ENCODE data around the gene ABCC3.

The ABCC3 gene

GRCh38 chr17:50626037-50626574, 8.6 kb upstream of the ABCC3 start:
- DNase-seq (ENCODE audit: low spot score) = peak; percentile 76
- H3K23ac ChIP-seq (ENCODE audit: low read depth, low read length, poor library complexity) = peak overlapping the region; percentile 23
- H3K4me1 ChIP-seq (ENCODE audit: control insufficient read depth in 2 of 2, insufficient read depth in 1 of 2, low read depth in 1 of 2, low read length in 2 of 2) = peaks cover 28 to 42% of the 10 kb centered on the region in 2 donors
- no peak overlapping the region for H4K91ac ChIP-seq (ENCODE audit: low read depth, low read length, poor library complexity)
- H3K36me3 ChIP-seq (replicated peaks in 1 of 2; ENCODE audit: control insufficient read depth in 2 of 2, insufficient read depth in 2 of 2, low read length in 2 of 2) = no peaks in the 10 kb centered on the region
- H2AK5ac ChIP-seq (ENCODE audit: low read depth, low read length) = peak overlapping the region; percentile 78
- H2BK12ac ChIP-seq (ENCODE audit: low read length) = no peak overlapping the region
- no CpG with 5 or more reads among the region's 19 CpGs for WGBS, 2 donors (ENCODE audit: extremely low coverage in 2 of 2, insufficient read length in 2 of 2, insufficient replicate concordance in 1 of 2)
- H4K8ac ChIP-seq (ENCODE audit: low read depth, low read length) = no peak overlapping the region
- no peaks in the 10 kb centered on the region for H3K79me1 ChIP-seq (ENCODE audit: low read depth, low read length)
- no peak overlapping the region for H3K27ac ChIP-seq (replicated peaks; ENCODE audit: low read length)
- peaks cover 0 to 28% (median 4%) of the 10 kb centered on the region in 3 experiments for H3K27me3 ChIP-seq (ENCODE audit: control insufficient read depth in 3 of 3, insufficient read depth in 3 of 3, low read depth in 1 of 3, low read length in 3 of 3)
- H3K4me2 ChIP-seq (ENCODE audit: insufficient read depth, low read length, poor library complexity, severe bottlenecking) = no peak overlapping the region
- H2AFZ ChIP-seq (ENCODE audit: low read length) = peak overlapping the region; percentile 65
- peak overlapping the region; percentile 2 for H2BK5ac ChIP-seq (ENCODE audit: low read length)
- H2BK15ac ChIP-seq (ENCODE audit: low read length) = peak overlapping the region; percentile 5
- H3K9ac ChIP-seq (ENCODE audit: low read depth, low read length, poor library complexity) = peak overlapping the region; percentile 12
- H3K18ac ChIP-seq (ENCODE audit: low read length) = peak overlapping the region; percentile 52
- H3K14ac ChIP-seq (ENCODE audit: low read length) = peak overlapping the region; percentile 86
- peak overlapping the region; percentile 35 for H2BK120ac ChIP-seq (ENCODE audit: low read depth, low read length)
- no peaks in the 10 kb centered on the region for H3K9me3 ChIP-seq (replicated peaks in 1 of 2; ENCODE audit: control insufficient read depth in 2 of 2, insufficient read depth in 1 of 2, low read depth in 1 of 2, low read length in 2 of 2)
- no peak overlapping the region for H3K4ac ChIP-seq (ENCODE audit: low read length)
- no peak overlapping the region for H3K4me3 ChIP-seq (ENCODE audit: low read length in 2 of 2)

DNA sequence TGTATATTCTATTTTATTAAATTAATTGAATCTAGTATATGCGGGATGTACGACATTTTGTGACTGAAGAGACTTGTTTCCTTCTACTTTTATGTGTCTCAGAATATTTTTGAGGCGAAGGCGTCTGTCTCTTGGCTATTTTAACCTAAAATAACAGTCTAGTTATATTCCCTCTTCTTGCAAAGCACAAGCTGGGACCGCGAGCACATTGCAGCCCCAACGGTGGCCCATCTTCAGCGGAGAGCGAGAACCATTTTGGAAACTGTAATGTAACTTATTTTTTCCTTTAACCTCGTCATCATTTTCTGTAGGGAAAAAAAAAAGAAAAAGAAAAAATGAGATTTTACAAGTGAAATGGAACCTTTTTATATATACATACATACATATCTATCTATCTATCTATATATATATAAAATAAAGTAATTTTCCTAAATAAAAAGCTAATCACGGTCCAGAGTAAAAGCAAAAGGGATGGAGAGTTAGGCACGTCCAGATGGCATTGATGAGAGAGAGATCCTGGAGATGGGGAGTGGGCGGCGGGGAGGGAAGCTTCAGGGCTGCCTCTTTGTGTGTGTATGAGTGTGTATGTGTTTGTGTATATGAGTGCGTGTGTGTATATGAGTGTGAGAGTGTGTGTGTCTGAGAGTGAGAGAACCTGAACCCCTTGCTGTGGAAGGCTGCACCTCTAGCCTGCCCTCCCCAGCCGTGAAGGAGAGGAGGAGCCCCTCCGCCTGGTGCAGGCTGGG, 7.5 kb upstream of the ABCC3 start:
- H2BK12ac ChIP-seq (ENCODE audit: low read length) = no peak overlapping the region
- H3K27me3 ChIP-seq (ENCODE audit: control insufficient read depth in 3 of 3, insufficient read depth in 3 of 3, low read depth in 1 of 3, low read length in 3 of 3) = peaks cover 0 to 39% (median 11%) of the 10 kb centered on the region in 3 experiments
- no peak overlapping the region for H3K18ac ChIP-seq (ENCODE audit: low read length)
- H2AK5ac ChIP-seq (ENCODE audit: low read depth, low read length) = no peak overlapping the region
- peak overlapping the region; percentile 30 for H2AFZ ChIP-seq (ENCODE audit: low read length)
- H3K23ac ChIP-seq (ENCODE audit: low read depth, low read length, poor library complexity) = no peak overlapping the region
- H3K9ac ChIP-seq (ENCODE audit: low read depth, low read length, poor library complexity) = no peak overlapping the region
- H2BK15ac ChIP-seq (ENCODE audit: low read length) = no peak overlapping the region
- no peaks in the 10 kb centered on the region for H3K79me1 ChIP-seq (ENCODE audit: low read depth, low read length)
- H2BK5ac ChIP-seq (ENCODE audit: low read length) = no peak overlapping the region
- H3K9me3 ChIP-seq (replicated peaks in 1 of 2; ENCODE audit: control insufficient read depth in 2 of 2, insufficient read depth in 1 of 2, low read depth in 1 of 2, low read length in 2 of 2) = no peaks in the 10 kb centered on the region
- H3K4me3 ChIP-seq (ENCODE audit: low read length in 2 of 2) = no peak overlapping the region
- no peak for DNase-seq (ENCODE audit: low spot score)
- H3K14ac ChIP-seq (ENCODE audit: low read length) = no peak overlapping the region
- H3K27ac ChIP-seq (replicated peaks; ENCODE audit: low read length) = no peak overlapping the region
- no peak overlapping the region for H2BK120ac ChIP-seq (ENCODE audit: low read depth, low read length)
- H3K4ac ChIP-seq (ENCODE audit: low read length) = no peak overlapping the region
- no peaks in the 10 kb centered on the region for H3K36me3 ChIP-seq (replicated peaks in 1 of 2; ENCODE audit: control insufficient read depth in 2 of 2, insufficient read depth in 2 of 2, low read length in 2 of 2)
- H4K8ac ChIP-seq (ENCODE audit: low read depth, low read length) = no peak overlapping the region
- H3K4me1 ChIP-seq (ENCODE audit: control insufficient read depth in 2 of 2, insufficient read depth in 1 of 2, low read depth in 1 of 2, low read length in 2 of 2) = peaks cover 23 to 33% of the 10 kb centered on the region in 2 donors
- H4K91ac ChIP-seq (ENCODE audit: low read depth, low read length, poor library complexity) = no peak overlapping the region
- WGBS, 2 donors (ENCODE audit: extremely low coverage in 2 of 2, insufficient read length in 2 of 2, insufficient replicate concordance in 1 of 2) = no CpG with 5 or more reads among the region's 17 CpGs
- no peak overlapping the region for H3K4me2 ChIP-seq (ENCODE audit: insufficient read depth, low read length, poor library complexity, severe bottlenecking)

DNA sequence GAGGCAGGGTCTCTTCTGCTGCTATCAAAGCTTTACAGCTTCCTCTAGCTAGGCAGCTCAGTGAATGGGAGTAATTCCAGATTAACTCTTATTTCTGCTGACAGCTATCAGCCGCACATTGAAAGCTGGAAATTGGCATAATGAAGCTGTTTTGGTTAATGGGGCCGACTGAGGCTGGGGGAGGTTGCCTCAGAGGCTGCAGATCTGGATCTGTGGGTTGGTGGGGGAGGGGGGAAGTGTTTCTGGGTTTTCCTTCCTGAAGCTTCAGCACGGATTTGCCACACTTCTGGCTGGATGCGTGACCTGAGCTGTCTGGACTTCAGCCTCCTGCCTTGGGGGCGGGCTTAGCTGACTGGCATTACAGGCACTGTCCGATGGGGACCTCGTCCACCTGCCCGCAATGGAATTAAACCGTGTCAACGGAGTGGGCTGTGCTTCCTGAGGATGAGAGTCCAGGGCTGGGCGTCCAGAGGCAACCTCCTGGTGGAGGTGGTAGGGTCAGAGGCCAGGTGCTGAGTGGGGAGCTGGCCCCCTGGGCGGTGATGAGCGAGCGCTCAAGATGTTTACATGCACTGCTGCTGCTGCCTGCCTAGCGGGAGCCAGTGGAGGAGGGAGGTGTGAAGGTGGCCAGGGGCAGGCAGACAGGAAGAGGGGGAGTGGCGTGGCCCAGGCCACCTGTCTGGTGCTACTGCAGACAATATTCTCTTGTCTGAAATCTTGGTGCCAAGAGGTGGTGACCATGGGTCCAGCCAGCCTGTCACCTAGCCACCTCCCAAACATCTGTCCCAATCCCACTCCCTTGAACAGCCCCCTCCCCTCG, 6.7 kb upstream of the ABCC3 start:
- Histone ChIP-seq H2BK5ac (ENCODE audit: low read length) (no peak overlapping the region), H3K4me3 (ENCODE audit: low read length in 2 of 2) (no peak overlapping the region), H2BK120ac (ENCODE audit: low read depth, low read length) (no peak overlapping the region), H3K14ac (ENCODE audit: low read length) (no peak overlapping the region), H3K9ac (ENCODE audit: low read depth, low read length, poor library complexity) (peak overlapping the region; percentile 87), H3K27ac (replicated peaks; ENCODE audit: low read length) (no peak overlapping the region), H3K4ac (ENCODE audit: low read length) (no peak overlapping the region), H3K23ac (ENCODE audit: low read depth, low read length, poor library complexity) (no peak overlapping the region), H2BK15ac (ENCODE audit: low read length) (peak overlapping the region; percentile 57), H3K36me3 (replicated peaks in 1 of 2; ENCODE audit: control insufficient read depth in 2 of 2, insufficient read depth in 2 of 2, low read length in 2 of 2) (no peaks in the 10 kb centered on the region), H3K27me3 (ENCODE audit: control insufficient read depth in 3 of 3, insufficient read depth in 3 of 3, low read depth in 1 of 3, low read length in 3 of 3) (peaks cover 0 to 47% (median 18%) of the 10 kb centered on the region in 3 experiments), H3K18ac (ENCODE audit: low read length) (peak overlapping the region; percentile 16), H2AFZ (ENCODE audit: low read length) (peak overlapping the region; percentile 30), H3K4me2 (ENCODE audit: insufficient read depth, low read length, poor library complexity, severe bottlenecking) (peak overlapping the region; percentile 54), H4K91ac (ENCODE audit: low read depth, low read length, poor library complexity) (no peak overlapping the region), H4K8ac (ENCODE audit: low read depth, low read length) (no peak overlapping the region), H3K4me1 (ENCODE audit: control insufficient read depth in 2 of 2, insufficient read depth in 1 of 2, low read depth in 1 of 2, low read length in 2 of 2) (peaks cover 23 to 27% of the 10 kb centered on the region in 2 donors), H2AK5ac (ENCODE audit: low read depth, low read length) (peak overlapping the region; percentile 53), H3K9me3 (replicated peaks in 1 of 2; ENCODE audit: control insufficient read depth in 2 of 2, insufficient read depth in 1 of 2, low read depth in 1 of 2, low read length in 2 of 2) (no peaks in the 10 kb centered on the region), H2BK12ac (ENCODE audit: low read length) (peak overlapping the region; percentile 33), H3K79me1 (ENCODE audit: low read depth, low read length) (no peaks in the 10 kb centered on the region)
- DNase-seq (ENCODE audit: low spot score) = no peak
- no CpG with 5 or more reads among the region's 17 CpGs for WGBS, 2 donors (ENCODE audit: extremely low coverage in 2 of 2, insufficient read length in 2 of 2, insufficient replicate concordance in 1 of 2)

- H3K4me3 ChIP-seq (ENCODE audit: low read length in 2 of 2) = no peak overlapping the region
- H3K9ac ChIP-seq (ENCODE audit: low read depth, low read length, poor library complexity) = no peak overlapping the region
- H2BK120ac ChIP-seq (ENCODE audit: low read depth, low read length) = no peak overlapping the region
- H4K91ac ChIP-seq (ENCODE audit: low read depth, low read length, poor library complexity) = no peak overlapping the region
- H2BK15ac ChIP-seq (ENCODE audit: low read length) = no peak overlapping the region
- no peak overlapping the region for H3K4me2 ChIP-seq (ENCODE audit: insufficient read depth, low read length, poor library complexity, severe bottlenecking)
- H3K4me1 ChIP-seq (ENCODE audit: control insufficient read depth in 2 of 2, insufficient read depth in 1 of 2, low read depth in 1 of 2, low read length in 2 of 2) = peaks cover 17 to 20% of the 10 kb centered on the region in 2 donors
- H2AK5ac ChIP-seq (ENCODE audit: low read depth, low read length) = peak overlapping the region; percentile 60
- no peak overlapping the region for H3K27ac ChIP-seq (replicated peaks; ENCODE audit: low read length)
- no peaks in the 10 kb centered on the region for H3K9me3 ChIP-seq (replicated peaks in 1 of 2; ENCODE audit: control insufficient read depth in 2 of 2, insufficient read depth in 1 of 2, low read depth in 1 of 2, low read length in 2 of 2)
- H3K4ac ChIP-seq (ENCODE audit: low read length) = no peak overlapping the region
- no peak overlapping the region for H3K23ac ChIP-seq (ENCODE audit: low read depth, low read length, poor library complexity)
- H2BK5ac ChIP-seq (ENCODE audit: low read length) = no peak overlapping the region
- H4K8ac ChIP-seq (ENCODE audit: low read depth, low read length) = no peak overlapping the region
- no peaks in the 10 kb centered on the region for H3K36me3 ChIP-seq (replicated peaks in 1 of 2; ENCODE audit: control insufficient read depth in 2 of 2, insufficient read depth in 2 of 2, low read length in 2 of 2)
- no CpG with 5 or more reads among the region's 6 CpGs for WGBS, 2 donors (ENCODE audit: extremely low coverage in 2 of 2, insufficient read length in 2 of 2, insufficient replicate concordance in 1 of 2)
- DNase-seq (ENCODE audit: low spot score) = no peak
- peaks cover 10 to 66% (median 37%) of the 10 kb centered on the region in 3 experiments for H3K27me3 ChIP-seq (ENCODE audit: control insufficient read depth in 3 of 3, insufficient read depth in 3 of 3, low read depth in 1 of 3, low read length in 3 of 3)
- no peak overlapping the region for H2AFZ ChIP-seq (ENCODE audit: low read length)
- no peak overlapping the region for H3K18ac ChIP-seq (ENCODE audit: low read length)
- H2BK12ac ChIP-seq (ENCODE audit: low read length) = no peak overlapping the region
- H3K79me1 ChIP-seq (ENCODE audit: low read depth, low read length) = no peaks in the 10 kb centered on the region
- H3K14ac ChIP-seq (ENCODE audit: low read length) = no peak overlapping the region
Measured at GRCh38 chr17:50629902-50630301, 4.8 kb upstream of the ABCC3 start.

All from neuronal stem cell (in vitro differentiated cells).